ENCODE measurements around the gene MYO10.

Gene MYO10

GRCh38 chr5:16665601-16666000, 270.5 kb downstream of the MYO10 start:
- DNase-seq (ENCODE audit: low spot score): no peak
- TF ChIP-seq, protein P1, sequence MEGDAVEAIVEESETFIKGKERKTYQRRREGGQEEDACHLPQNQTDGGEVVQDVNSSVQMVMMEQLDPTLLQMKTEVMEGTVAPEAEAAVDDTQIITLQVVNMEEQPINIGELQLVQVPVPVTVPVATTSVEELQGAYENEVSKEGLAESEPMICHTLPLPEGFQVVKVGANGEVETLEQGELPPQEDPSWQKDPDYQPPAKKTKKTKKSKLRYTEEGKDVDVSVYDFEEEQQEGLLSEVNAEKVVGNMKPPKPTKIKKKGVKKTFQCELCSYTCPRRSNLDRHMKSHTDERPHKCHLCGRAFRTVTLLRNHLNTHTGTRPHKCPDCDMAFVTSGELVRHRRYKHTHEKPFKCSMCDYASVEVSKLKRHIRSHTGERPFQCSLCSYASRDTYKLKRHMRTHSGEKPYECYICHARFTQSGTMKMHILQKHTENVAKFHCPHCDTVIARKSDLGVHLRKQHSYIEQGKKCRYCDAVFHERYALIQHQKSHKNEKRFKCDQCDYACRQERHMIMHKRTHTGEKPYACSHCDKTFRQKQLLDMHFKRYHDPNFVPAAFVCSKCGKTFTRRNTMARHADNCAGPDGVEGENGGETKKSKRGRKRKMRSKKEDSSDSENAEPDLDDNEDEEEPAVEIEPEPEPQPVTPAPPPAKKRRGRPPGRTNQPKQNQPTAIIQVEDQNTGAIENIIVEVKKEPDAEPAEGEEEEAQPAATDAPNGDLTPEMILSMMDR (IDR thresholded peaks at IDR 0.05; ENCODE audit: extremely low read depth, missing control alignments): no peak

DNA sequence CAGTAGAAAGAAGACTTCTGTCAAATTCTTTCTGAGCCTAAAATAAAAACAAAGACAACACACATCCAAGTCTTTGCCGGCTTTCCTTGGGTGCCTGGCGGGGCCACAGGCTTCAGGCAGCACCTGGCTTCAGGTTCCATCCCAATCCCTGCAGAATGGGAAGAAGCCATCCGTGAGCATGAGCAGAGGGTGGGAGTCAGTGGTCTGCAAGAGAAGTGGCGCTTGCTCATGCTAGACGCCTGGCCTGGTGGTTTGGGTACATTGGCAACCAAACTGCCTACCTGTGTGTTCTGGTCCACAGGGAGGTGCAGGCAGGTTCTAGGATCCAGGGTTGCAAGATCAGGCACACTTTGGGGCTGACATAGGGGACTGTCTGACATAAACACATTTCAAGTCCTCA, 271.7 kb downstream of the MYO10 start:
- TF ChIP-seq, protein P1 (IDR thresholded peaks at IDR 0.05; ENCODE audit: extremely low read depth, missing control alignments): no peak
- no peak for DNase-seq (ENCODE audit: low spot score)

- TF ChIP-seq, protein P1 (IDR thresholded peaks at IDR 0.05; ENCODE audit: extremely low read depth, missing control alignments): no peak
- DNase-seq (ENCODE audit: low spot score): no peak
These were observed 272.2 kb downstream of the MYO10 start for GRCh38 chr5:16663840-16664239.

DNA sequence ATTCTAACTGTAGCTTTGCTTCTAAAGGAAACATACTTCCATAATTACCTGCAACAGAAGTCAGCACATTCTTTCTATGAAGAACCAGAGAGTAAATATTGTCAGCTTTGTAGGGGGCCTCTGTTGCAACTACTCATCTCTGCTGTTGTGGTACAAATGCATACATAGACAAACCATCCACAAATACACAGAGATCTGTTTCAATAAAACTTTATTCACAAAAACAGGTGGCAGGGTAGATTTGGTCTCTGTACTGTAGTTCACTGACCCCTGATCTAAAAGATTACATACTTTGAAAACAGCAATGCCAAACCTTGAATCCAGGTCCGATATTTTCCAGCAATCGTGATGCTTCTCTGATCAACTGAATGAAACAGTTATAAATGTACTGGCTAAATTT, 274.4 kb downstream of the MYO10 start:
- no peak for DNase-seq (ENCODE audit: low spot score)
- TF ChIP-seq, protein P1 (IDR thresholded peaks at IDR 0.05; ENCODE audit: extremely low read depth, missing control alignments): no peak

- no peak for DNase-seq (ENCODE audit: low spot score)
These were observed 275.1 kb downstream of the MYO10 start for GRCh38 chr5:16660982-16661381.

DNA sequence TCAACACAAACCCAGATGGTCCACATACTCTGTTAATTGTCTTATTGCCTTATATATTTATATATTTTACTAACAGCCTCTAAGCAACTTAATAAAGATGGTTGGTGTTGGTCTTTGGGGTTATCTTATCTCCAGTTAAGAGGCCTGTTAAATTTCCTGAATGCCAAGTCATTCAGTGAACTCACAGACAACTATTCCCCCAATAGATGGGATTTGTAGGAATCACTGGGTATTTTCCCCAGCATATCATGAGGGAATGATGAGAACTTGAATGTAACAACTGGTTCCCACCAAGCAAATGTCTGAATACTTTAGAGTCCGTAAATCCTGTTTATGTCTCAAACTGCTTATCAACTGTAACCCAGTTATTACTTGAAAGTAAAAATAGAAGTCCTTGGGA, 276.6 kb downstream of the MYO10 start:
- TF ChIP-seq, protein P1 (IDR thresholded peaks at IDR 0.05; ENCODE audit: extremely low read depth, missing control alignments): no peak
- no peak for DNase-seq (ENCODE audit: low spot score)

More at GRCh38 chr5:16660982-16661381, 275.1 kb downstream of the MYO10 start:
- TF ChIP-seq, protein P1 (IDR thresholded peaks at IDR 0.05; ENCODE audit: extremely low read depth, missing control alignments): no peak

DNA sequence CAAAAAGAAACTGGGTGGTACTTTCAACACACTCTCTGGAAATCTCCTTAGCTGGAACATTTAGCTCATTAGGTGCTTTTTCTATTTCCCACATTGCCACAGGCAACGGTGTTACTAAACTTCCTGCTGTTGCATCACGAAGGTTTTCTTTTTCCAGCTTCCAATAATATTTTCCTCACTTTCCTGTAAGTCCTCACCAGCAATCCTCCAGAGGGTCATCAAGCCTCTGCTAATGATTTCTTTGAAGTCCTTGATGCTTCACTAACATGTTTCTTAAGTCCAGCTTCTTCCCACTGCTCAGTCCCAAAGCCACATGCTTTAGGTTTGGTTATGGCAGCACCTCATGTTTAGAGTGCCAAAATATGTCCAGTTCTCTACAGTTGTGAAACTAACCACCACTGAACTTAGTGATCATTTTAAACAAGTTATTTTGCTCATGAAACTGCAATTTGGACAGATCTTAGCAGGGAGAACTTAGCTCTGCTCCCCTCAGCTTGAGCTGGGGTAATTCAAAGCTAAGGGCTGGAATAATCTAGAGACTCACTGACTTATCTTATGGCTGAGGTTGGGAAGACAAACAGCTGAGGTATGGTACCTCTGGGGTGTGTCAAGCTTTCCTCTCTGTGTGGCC, 279.4 kb downstream of the MYO10 start:
- TF ChIP-seq, protein P1 (IDR thresholded peaks at IDR 0.05; ENCODE audit: extremely low read depth, missing control alignments): no peak
- no peak for DNase-seq (ENCODE audit: low spot score)
